Liver (tissue), 9 donors: Measurements from ENCODE around the gene ERMN. TPM values are rescaled to one million over a fixed set of nuclear protein-coding genes. Genes with fewer than 3 reads are reported as not detected.

Experiments
- DNase-seq: peaks from one replicate; pipeline ENCODE4 v3.0.0-alpha.2; 2017; ENCODE audit warnings: low spot score
- H3K27ac ChIP-seq, 2 donors: one replicate each; pipeline ENCODE4 v1.7.0; 2013; ENCODE audit warnings: inconsistent platforms in 2 of 2, low read length in 2 of 2, control low read depth in 1 of 2, low read depth in 1 of 2, mild to moderate bottlenecking in 1 of 2
- H3K27me3 ChIP-seq, 4 donors: one replicate each; pipeline versions ENCODE4 v1.6.1 to v1.7.0; 2013; ENCODE audit warnings: low read length in 3 of 4, inconsistent platforms in 1 of 4, mild to moderate bottlenecking in 1 of 4, moderate library complexity in 1 of 4; ENCODE audit not compliant: control insufficient read depth in 4 of 4, insufficient read depth in 4 of 4
- H3K36me3 ChIP-seq, 4 donors: one replicate each; pipeline versions ENCODE4 v1.6.1 to v1.7.0; 2013; ENCODE audit warnings: low read length in 3 of 4, mild to moderate bottlenecking in 3 of 4, low read depth in 1 of 4, moderate library complexity in 1 of 4; ENCODE audit not compliant: control insufficient read depth in 4 of 4, insufficient read depth in 3 of 4
- H3K4me1 ChIP-seq, 4 donors: one replicate each; pipeline versions ENCODE4 v1.6.1 to v1.7.0; 2013; ENCODE audit warnings: low read length in 3 of 4, mild to moderate bottlenecking in 3 of 4, moderate library complexity in 1 of 4; ENCODE audit not compliant: control insufficient read depth in 4 of 4, insufficient read depth in 4 of 4
- H3K4me3 ChIP-seq, 3 donors: one replicate each; pipeline versions ENCODE4 v1.6.1 to v1.7.0; 2013; ENCODE audit warnings: low read length in 3 of 3, control low read depth in 1 of 3, low read depth in 1 of 3, mild to moderate bottlenecking in 1 of 3
- H3K9ac ChIP-seq, 2 donors: one replicate each; pipeline ENCODE4 v1.7.0; 2013; ENCODE audit warnings: low read length in 2 of 2, mild to moderate bottlenecking in 2 of 2, moderate library complexity in 2 of 2, control low read depth in 1 of 2, low read depth in 1 of 2
- H3K9me3 ChIP-seq, 4 donors: one replicate each; pipeline versions ENCODE4 v1.6.1 to v1.7.0; 2013; ENCODE audit warnings: low read length in 3 of 4; ENCODE audit not compliant: control insufficient read depth in 4 of 4
- EGR1 ChIP-seq, 2 donors: IDR thresholded peaks; 2 replicates each; pipeline ENCODE4 v1.6.1; 2016 to 2018; ENCODE audit warnings: antibody characterized with exemption in 2 of 2, low read depth in 2 of 2
- FOXA1 ChIP-seq: IDR thresholded peaks from 2 replicates; pipeline ENCODE4 v1.6.1; 2016; ENCODE audit warnings: antibody characterized with exemption
- FOXA2 ChIP-seq: IDR thresholded peaks from 2 replicates; pipeline ENCODE4 v1.6.1; 2016; ENCODE audit warnings: antibody characterized with exemption
- GABPA ChIP-seq, 2 donors: IDR thresholded peaks in 1 of 2; conservative IDR thresholded peaks in 1 of 2; 2 replicates each; pipeline ENCODE4 v1.6.1; 2016; ENCODE audit warnings: antibody characterized with exemption in 2 of 2, mild to moderate bottlenecking in 1 of 2, moderate library complexity in 1 of 2
- HNF4A ChIP-seq, 2 donors: conservative IDR thresholded peaks; 2 replicates each; pipeline ENCODE4 v1.6.1; 2016; ENCODE audit warnings: antibody characterized with exemption in 2 of 2, mild to moderate bottlenecking in 2 of 2
- HNF4G ChIP-seq: IDR thresholded peaks from 2 replicates; pipeline ENCODE4 v1.6.1; 2016; ENCODE audit warnings: antibody characterized with exemption
- JUND ChIP-seq, 2 donors: IDR thresholded peaks; 2 replicates each; pipeline ENCODE4 v1.6.1; 2016; ENCODE audit warnings: antibody characterized with exemption in 2 of 2
- NR2F2 ChIP-seq: IDR thresholded peaks from 2 replicates; pipeline ENCODE4 v1.6.1; 2016; ENCODE audit warnings: antibody characterized with exemption
- RAD21 ChIP-seq, 2 donors: IDR thresholded peaks; 2 replicates each; pipeline ENCODE4 v1.6.1; 2016; ENCODE audit warnings: antibody characterized with exemption in 2 of 2, mild to moderate bottlenecking in 2 of 2
- RXRA ChIP-seq, 2 donors: IDR thresholded peaks; 2 replicates each; pipeline ENCODE4 v1.6.1; 2017 to 2018; ENCODE audit warnings: antibody characterized with exemption in 2 of 2, mild to moderate bottlenecking in 1 of 2
- SP1 ChIP-seq: IDR thresholded peaks from 2 replicates; pipeline ENCODE4 v1.6.1; 2018; ENCODE audit warnings: antibody characterized with exemption, mild to moderate bottlenecking
- TAF1 ChIP-seq: conservative IDR thresholded peaks from 2 replicates; pipeline ENCODE4 v1.6.1; 2016; ENCODE audit warnings: antibody characterized with exemption, mild to moderate bottlenecking
- YY1 ChIP-seq: IDR thresholded peaks from 2 replicates; pipeline ENCODE4 v1.6.1; 2016; ENCODE audit warnings: antibody characterized with exemption, mild to moderate bottlenecking
- WGBS: extraction: QIAGEN DNeasy Blood & Tissue Kit; methylation state at CpG from one replicate; pipeline ENCODE4 v1.1.7; 2013; 5-methylcytosine and 5-hydroxymethylcytosine counted together
- polyA plus RNA-seq, 2 donors: library from polyadenylated mRNA; stranded (reverse) in 1 of 2; unstranded in 1 of 2; fragments of 200-250 nt in 1 of 2; fragments of >200 nt in 1 of 2; fragmentation: Nextera tagmentation in 1 of 2; extraction: Ambion mirVana in 1 of 2; gene quantifications; one replicate each; pipeline versions ENCODE4 v1.2.1 to v1.2.3, GENCODE V29; 2013 to 2015
- total RNA-seq, 2 donors: library from RNA; depleted of rRNA; stranded (reverse); fragments of >200 nt; gene quantifications; one replicate each; pipeline ENCODE4 v1.2.3, GENCODE V29; 2014
- TF ChIP-seq, protein P1 (sequence below): IDR thresholded peaks from 2 replicates; pipeline ENCODE4 v1.6.1; 2016; ENCODE audit warnings: antibody characterized with exemption
- TF ChIP-seq, protein P2 (sequence below): IDR thresholded peaks from 2 replicates; pipeline ENCODE4 v1.6.1; 2016; ENCODE audit warnings: antibody characterized with exemption, mild to moderate bottlenecking
- TF ChIP-seq, protein P3 (sequence below): IDR thresholded peaks from 2 replicates; pipeline ENCODE4 v1.6.1; 2016; ENCODE audit warnings: antibody characterized with exemption
- TF ChIP-seq, protein P4 (sequence below): fragments of 150-350 bp; IDR thresholded peaks from 2 replicates; pipeline ENCODE4 v1.5.1; 2017; ENCODE audit warnings: improper control_type of control experiment, low read depth, low read length; ENCODE audit not compliant: missing input control
- TF ChIP-seq, protein P5 (sequence below): IDR thresholded peaks from 2 replicates; pipeline ENCODE4 v1.6.1; 2016; ENCODE audit warnings: antibody characterized with exemption
- donor health status: healthy.
- donor health status: healthy.
- donor health status: healthy.
- donor health status: healthy.
- donor health status: healthy.

Gene ERMN
- total and polyA plus RNA-seq, 4 donors = 0.05 to 0.08 TPM; not detected in 2

DNA sequence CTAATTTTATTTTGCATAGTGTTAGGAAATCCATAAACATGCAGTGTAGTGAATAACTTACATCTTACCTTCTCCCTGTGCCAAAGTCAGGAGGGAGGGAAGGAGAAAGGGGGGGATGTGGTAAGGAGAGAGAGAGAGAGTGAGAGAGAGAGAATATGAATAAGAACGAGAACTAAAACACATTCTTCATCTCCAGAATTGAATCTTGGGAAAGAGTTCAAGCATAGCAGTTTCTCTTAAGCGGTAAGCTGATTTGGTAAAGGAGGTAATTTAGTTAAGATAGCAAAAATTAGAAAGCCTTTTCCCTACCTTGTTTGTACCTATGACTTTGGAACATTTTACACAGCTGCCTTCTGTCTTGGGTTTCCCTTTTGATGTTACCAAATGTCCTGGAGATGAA lies 15.7 kb downstream of the ERMN start:
- no peaks in the 10 kb centered on the region for H3K36me3 ChIP-seq
- peaks cover 0 to 5% (median 1%) of the 10 kb centered on the region in 4 donors for H3K4me1 ChIP-seq
- H3K9ac ChIP-seq = no peak overlapping the region
- H3K9me3 ChIP-seq = no peaks in the 10 kb centered on the region
- no peaks in the 10 kb centered on the region for H3K27me3 ChIP-seq
- 93% methylated on average over 2 of the region's 2 CpGs for WGBS
- H3K27ac ChIP-seq = no peak overlapping the region
- no peak for DNase-seq
- TF ChIP-seq, protein P1, sequence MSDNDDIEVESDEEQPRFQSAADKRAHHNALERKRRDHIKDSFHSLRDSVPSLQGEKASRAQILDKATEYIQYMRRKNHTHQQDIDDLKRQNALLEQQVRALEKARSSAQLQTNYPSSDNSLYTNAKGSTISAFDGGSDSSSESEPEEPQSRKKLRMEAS = no peak
- TF ChIP-seq EGR1 (IDR thresholded peaks at IDR 0.05; ENCODE audit: low read depth in 2 of 2) (no peak), TAF1 (no peak), GABPA (IDR thresholded peaks at IDR 0.05 in 1 of 2, conservative IDR thresholded peaks at IDR 0.05 in 1 of 2) (no peak), YY1 (no peak), JUND (IDR thresholded peaks at IDR 0.05) (no peak), SP1 (no peak), HNF4G (no peak), RAD21 (IDR thresholded peaks at IDR 0.05) (no peak), FOXA2 (no peak), NR2F2 (no peak), HNF4A (conservative IDR thresholded peaks at IDR 0.05) (no peak), FOXA1 (no peak)
- TF ChIP-seq, protein P2, sequence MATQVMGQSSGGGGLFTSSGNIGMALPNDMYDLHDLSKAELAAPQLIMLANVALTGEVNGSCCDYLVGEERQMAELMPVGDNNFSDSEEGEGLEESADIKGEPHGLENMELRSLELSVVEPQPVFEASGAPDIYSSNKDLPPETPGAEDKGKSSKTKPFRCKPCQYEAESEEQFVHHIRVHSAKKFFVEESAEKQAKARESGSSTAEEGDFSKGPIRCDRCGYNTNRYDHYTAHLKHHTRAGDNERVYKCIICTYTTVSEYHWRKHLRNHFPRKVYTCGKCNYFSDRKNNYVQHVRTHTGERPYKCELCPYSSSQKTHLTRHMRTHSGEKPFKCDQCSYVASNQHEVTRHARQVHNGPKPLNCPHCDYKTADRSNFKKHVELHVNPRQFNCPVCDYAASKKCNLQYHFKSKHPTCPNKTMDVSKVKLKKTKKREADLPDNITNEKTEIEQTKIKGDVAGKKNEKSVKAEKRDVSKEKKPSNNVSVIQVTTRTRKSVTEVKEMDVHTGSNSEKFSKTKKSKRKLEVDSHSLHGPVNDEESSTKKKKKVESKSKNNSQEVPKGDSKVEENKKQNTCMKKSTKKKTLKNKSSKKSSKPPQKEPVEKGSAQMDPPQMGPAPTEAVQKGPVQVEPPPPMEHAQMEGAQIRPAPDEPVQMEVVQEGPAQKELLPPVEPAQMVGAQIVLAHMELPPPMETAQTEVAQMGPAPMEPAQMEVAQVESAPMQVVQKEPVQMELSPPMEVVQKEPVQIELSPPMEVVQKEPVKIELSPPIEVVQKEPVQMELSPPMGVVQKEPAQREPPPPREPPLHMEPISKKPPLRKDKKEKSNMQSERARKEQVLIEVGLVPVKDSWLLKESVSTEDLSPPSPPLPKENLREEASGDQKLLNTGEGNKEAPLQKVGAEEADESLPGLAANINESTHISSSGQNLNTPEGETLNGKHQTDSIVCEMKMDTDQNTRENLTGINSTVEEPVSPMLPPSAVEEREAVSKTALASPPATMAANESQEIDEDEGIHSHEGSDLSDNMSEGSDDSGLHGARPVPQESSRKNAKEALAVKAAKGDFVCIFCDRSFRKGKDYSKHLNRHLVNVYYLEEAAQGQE = no peak
- TF ChIP-seq, protein P3, sequence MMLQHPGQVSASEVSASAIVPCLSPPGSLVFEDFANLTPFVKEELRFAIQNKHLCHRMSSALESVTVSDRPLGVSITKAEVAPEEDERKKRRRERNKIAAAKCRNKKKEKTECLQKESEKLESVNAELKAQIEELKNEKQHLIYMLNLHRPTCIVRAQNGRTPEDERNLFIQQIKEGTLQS = no peak
- no peak overlapping the region for H3K4me3 ChIP-seq

DNA sequence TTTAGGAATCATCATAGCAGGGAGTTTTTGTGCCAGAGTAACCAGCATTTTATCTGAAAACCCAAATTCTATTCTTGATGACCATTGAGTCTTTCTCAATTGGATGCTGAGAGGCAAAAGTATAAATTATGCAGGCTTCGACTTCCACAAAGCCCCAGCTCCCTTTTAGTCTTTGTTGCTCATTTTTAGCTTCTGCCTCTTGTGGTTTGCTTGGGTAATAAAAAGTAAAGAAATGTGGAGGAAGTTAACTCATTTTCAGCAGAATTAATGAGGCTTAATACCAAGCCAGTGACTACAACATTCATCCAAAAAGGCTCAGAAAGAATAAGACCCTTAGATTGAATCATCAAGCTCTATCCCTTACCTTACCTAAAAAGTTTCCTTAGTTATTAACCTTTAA lies 18.6 kb downstream of the ERMN start:
- 70% methylated on average over 1 of the region's 1 CpG for WGBS
- peaks cover 0 to 3% (median 0%) of the 10 kb centered on the region in 4 donors for H3K27me3 ChIP-seq
- H3K27ac ChIP-seq = no peak overlapping the region
- no peak overlapping the region for H3K4me3 ChIP-seq
- H3K4me1 ChIP-seq = peaks cover 0 to 5% (median 1%) of the 10 kb centered on the region in 4 donors
- DNase-seq = no peak
- no peak overlapping the region for H3K9ac ChIP-seq
- TF ChIP-seq, protein P4, sequence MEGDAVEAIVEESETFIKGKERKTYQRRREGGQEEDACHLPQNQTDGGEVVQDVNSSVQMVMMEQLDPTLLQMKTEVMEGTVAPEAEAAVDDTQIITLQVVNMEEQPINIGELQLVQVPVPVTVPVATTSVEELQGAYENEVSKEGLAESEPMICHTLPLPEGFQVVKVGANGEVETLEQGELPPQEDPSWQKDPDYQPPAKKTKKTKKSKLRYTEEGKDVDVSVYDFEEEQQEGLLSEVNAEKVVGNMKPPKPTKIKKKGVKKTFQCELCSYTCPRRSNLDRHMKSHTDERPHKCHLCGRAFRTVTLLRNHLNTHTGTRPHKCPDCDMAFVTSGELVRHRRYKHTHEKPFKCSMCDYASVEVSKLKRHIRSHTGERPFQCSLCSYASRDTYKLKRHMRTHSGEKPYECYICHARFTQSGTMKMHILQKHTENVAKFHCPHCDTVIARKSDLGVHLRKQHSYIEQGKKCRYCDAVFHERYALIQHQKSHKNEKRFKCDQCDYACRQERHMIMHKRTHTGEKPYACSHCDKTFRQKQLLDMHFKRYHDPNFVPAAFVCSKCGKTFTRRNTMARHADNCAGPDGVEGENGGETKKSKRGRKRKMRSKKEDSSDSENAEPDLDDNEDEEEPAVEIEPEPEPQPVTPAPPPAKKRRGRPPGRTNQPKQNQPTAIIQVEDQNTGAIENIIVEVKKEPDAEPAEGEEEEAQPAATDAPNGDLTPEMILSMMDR = no peak
- TF ChIP-seq, protein P3 = no peak
- no peak for TF ChIP-seq FOXA2
- TF ChIP-seq, protein P5, sequence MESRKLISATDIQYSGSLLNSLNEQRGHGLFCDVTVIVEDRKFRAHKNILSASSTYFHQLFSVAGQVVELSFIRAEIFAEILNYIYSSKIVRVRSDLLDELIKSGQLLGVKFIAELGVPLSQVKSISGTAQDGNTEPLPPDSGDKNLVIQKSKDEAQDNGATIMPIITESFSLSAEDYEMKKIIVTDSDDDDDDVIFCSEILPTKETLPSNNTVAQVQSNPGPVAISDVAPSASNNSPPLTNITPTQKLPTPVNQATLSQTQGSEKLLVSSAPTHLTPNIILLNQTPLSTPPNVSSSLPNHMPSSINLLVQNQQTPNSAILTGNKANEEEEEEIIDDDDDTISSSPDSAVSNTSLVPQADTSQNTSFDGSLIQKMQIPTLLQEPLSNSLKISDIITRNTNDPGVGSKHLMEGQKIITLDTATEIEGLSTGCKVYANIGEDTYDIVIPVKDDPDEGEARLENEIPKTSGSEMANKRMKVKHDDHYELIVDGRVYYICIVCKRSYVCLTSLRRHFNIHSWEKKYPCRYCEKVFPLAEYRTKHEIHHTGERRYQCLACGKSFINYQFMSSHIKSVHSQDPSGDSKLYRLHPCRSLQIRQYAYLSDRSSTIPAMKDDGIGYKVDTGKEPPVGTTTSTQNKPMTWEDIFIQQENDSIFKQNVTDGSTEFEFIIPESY = no peak
- no peak for TF ChIP-seq YY1
- no peak for TF ChIP-seq JUND (IDR thresholded peaks at IDR 0.05)
- TF ChIP-seq, protein P1 = no peak
- TF ChIP-seq RAD21 (IDR thresholded peaks at IDR 0.05) = no peak
- TF ChIP-seq TAF1 = no peak
- TF ChIP-seq, protein P2 = no peak
- TF ChIP-seq EGR1 (IDR thresholded peaks at IDR 0.05; ENCODE audit: low read depth in 2 of 2) = no peak
- no peak for TF ChIP-seq RXRA (IDR thresholded peaks at IDR 0.05)
- no peak for TF ChIP-seq SP1
- no peak for TF ChIP-seq GABPA (IDR thresholded peaks at IDR 0.05 in 1 of 2, conservative IDR thresholded peaks at IDR 0.05 in 1 of 2)
- no peak for TF ChIP-seq FOXA1
- no peak for TF ChIP-seq NR2F2
- no peak for TF ChIP-seq HNF4A (conservative IDR thresholded peaks at IDR 0.05)
- no peaks in the 10 kb centered on the region for H3K36me3 ChIP-seq
- H3K9me3 ChIP-seq = no peaks in the 10 kb centered on the region
